Measurements from ENCODE around the gene SCLY.

Gene SCLY

DNA sequence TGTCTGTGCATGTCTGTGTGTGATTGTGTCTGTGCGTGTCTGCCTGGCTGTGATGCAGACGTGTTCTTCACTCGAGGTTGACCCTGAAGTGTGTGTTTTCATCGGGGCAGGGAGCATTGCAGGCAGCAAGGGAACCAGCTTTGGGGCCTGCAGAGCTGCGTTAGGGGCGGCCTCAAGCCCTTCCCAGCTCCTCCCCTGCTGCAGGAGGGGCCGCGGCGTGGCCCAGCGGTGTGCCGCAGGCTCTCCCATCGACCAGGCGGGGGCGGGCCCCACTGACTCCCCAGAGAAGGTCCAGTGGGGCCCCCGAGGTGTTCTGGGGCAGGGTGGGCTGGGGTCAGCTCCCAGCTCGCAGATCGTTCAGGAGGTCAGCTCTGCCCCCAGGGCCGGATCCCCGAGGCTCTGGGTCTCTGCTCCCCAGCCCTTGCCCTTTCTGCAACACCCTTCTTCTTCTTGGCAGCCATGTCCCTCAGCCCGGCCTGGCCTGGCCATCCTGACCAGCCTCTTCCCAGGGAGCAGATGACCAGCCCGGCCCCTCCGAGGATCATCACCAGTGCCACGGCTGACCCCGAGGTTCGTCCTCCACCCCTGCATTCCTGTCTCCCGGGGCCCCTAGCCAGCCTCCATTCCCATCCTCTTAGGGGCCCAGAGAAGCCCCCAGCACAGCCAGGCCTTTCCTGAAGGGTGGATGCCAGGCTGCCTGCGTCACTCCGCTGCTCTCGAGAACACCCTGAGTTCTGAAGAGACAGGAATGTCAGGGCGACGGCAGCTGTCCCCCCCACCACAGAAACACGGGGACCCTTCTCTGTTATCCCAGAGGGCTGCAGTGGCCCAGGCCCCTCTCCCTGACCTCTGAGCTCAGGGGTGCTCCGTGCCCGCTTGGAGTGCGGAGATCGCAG, 66.6 kb downstream of the SCLY start:
- DNase-seq (ENCODE audit: low spot score), result no peak

GRCh38 chr2:238128061-238128440, 67.2 kb downstream of the SCLY start:
- DNase-seq (ENCODE audit: low spot score), result no peak

- DNase-seq (ENCODE audit: low spot score), result no peak
These were observed 67.8 kb downstream of the SCLY start for GRCh38 chr2:238128534-238129001.

DNA sequence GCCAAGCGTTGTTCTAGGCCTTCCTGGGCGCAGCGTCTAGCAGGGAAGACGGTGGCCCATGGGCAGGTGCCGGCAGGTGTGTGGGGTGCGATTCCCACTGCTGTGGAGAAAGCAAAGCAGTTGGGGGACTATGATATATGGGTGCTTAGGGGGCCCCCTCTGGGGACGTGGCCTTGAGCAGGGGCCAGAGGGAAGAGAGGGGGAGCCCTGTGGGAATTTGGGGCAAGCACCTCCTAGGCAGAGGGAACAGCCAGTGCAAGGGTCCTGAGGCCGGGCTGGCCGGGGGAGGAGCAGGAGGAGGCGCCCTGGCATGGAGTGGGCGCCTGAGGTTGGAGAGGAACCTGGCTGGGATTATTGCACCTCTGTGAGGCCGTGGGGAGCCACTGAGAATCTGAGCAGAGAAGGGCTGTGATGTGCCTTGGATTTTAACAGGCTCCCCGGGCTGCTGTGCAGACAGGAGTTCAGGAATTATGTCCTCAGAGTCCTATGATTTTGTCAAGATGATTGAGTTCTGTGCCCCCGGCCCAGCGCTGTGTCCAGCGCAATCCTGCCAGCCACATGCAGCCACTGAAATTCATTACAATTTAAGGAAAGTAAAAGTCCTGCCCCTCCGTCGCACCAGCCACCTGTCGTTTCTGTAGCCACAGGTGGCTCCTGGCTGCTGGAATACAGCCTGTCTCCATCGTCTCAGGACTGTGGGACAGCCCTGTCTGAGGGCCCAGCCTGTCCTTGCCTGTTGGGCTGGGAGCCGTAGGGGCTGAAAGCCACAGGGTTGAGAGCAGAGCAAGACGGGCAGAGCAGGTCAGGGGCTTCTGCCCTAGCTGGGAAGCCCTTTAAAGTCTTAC, 68.6 kb downstream of the SCLY start:
- DNase-seq (ENCODE audit: low spot score), result no peak

DNA sequence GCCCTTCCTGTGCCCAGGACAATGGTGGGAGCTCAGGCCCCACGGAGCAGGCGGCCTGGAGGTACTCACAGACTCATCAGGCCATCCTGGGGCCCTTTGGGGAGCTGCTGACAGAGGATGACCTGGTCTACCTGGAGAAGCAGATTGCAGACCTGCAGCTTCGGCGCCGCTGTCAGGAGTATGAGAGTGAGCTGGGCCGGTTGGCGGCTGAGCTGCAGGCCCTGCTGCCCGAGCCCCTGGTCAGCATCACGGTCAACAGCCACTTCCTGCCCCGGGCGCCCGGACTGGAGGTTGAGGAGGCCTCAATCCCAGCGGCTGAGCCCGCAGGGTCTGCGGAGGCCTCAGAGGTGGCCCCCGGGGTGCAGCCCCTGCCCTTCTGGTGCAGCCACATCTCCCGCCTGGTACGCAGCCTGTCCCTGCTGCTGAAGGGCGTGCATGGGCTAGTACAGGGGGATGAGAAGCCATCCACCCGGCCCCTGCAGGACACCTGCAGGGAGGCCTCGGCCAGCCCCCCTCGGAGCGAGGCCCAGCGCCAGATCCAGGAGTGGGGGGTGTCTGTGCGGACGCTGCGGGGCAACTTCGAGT, 69.4 kb downstream of the SCLY start:
- DNase-seq (ENCODE audit: low spot score), result no peak

GRCh38 chr2:238130696-238131628, 70.2 kb downstream of the SCLY start:
- DNase-seq (ENCODE audit: low spot score), result no peak

DNA sequence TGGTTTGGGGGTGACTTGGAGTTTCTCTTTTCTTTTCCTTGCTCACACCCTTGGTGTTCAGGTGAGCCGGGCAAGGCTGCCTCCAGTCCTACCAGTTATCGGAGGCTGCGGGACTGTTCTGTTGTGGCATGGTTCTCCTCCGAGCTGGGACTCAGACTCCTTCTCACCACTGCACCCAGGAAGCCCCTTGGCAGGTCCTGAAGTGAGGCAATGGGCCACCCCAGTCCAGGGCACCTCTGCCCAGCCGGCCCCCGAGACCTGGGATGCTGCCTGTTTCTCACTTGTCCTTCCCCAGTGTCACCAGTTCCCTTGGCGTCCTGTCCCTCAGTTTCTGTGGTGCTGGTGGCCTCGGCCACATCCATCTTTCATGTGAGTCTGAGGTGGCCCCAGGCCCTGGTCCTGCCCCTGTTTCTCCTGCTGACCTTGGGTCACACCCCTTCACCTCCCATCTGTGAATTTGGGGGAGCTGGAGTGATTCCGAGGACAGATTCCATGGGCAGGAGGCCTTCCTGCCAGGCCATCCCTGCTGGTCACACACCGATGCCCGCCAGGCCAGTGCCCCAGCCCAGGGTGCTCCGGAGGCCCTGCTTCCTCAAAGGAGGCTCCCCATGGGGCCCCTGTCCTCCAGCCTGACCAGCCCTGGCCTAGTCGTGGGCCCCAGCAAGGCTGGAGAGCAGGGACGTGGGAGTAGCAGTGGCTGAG, 71.1 kb downstream of the SCLY start:
- no peak for DNase-seq (ENCODE audit: low spot score)

DNA sequence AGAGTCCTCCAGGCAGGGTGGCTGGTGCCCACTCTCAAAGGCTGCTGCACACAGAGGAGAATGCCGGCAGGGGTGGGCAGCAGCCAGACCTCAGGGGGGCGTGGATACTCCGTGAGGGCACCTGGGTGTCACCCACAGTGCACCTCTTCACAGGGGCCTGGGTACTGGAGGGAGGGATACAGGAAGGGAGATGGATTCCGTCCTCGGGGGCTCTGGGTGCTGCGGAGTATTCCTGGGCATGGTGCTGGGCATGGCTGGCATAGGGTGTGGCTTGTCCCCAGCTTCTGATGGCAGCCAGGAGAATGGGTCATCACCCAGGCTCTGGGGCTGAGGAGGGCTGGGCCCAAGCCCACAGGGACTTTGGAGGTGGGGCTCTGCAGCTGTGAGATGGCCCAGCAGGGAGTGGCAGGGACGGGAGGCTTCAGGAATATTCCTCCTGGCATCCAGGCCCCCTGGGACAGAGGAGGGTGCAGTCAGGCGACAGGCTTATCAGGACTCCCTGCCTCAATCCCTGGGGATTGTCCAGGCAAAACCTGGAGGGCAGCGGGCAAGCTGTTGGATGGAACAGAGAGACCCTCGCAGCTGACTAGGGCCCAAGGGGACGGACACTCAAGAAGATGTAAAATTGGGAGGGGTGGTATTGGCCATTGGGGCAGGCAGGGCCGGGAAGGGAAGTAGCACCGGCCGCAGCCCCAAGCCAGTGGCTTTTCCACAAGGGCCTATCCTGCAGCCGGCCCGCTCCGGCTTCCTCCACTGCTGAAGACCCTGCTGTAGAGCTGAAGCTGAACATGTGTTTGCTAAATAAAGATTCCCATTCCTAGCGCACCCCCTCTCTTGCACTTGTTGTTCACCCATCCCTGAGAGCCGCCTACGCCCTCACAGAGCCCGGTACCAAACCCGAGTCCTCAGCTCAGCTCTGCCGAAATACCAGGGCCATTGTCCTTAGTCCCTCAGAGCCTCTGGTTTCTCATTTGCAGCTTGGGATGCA, 72.0 kb downstream of the SCLY start:
- no peak for DNase-seq (ENCODE audit: low spot score)

DNA sequence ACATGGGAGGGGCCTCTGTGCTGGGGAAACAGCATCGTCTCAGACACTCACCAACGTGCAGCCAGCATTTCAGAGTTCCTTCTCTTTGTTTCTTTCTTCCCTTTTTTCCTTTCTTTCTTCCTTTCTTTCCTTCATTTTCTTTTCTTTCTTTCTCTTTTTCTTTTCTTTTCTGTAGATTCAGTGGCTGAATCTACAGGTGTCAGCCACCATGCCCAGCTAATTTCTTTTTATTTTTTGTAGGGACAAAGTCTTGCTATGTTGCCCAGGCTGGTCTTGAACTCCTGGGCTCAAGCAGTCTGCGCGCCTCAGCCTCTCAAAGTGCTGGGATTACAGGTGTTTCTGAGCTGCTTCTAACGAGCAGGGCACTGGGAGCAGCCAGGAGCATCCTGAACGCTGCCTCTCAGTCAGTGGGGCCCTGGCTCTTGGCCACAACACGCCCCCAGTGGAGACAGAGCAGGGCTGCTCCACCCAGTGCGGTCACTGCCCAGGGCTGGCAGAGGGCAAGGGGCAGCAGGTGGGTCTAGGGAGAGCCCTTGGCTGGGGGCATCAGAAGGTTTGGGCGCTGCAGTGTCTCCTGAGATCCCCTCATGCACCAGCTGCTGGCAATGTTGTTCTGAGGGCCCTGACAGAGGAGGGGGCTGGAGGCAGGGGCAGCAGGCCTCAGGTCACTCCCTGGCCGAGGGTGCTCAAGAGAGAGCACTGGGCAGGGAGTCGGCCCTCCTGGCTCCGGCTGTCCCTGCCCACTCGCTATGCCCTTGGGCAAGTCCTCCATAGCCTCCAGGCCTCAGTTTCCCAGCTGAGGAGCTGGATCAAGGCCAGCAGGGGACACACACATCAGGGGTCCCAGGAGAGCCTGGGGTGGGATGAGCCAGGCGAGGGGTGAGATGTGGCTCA, 72.9 kb downstream of the SCLY start:
- DNase-seq (ENCODE audit: low spot score), result no peak

GRCh38 chr2:238134393-238134785, 73.6 kb downstream of the SCLY start:
- DNase-seq (ENCODE audit: low spot score), result no peak

DNA sequence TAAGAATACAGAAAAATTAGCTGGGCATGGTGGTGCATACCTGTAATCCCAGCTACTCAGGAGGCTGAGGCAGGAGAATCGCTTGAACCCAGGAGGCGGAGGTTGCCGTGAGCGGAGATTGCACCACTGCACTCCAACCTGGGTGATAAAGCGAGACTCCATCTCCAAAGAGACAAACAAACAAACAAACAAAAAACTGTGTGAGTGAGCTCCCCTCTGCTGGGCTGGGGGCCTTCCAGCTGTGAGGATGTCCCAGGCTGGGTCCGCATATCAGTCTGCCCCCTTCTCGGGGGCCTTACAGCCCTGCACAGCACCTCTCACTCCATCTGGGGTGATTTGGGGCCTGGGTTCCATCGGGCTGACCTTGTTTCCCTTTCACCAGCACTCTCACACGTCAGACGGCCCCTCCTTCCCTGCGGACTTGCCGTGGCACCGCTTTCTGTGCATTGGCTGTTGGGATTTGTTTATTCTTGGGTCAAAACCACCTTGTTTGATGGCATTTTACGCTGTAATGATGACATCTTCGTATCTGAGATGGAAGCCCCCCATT, 74.9 kb downstream of the SCLY start:
- DNase-seq (ENCODE audit: low spot score), result no peak

DNA sequence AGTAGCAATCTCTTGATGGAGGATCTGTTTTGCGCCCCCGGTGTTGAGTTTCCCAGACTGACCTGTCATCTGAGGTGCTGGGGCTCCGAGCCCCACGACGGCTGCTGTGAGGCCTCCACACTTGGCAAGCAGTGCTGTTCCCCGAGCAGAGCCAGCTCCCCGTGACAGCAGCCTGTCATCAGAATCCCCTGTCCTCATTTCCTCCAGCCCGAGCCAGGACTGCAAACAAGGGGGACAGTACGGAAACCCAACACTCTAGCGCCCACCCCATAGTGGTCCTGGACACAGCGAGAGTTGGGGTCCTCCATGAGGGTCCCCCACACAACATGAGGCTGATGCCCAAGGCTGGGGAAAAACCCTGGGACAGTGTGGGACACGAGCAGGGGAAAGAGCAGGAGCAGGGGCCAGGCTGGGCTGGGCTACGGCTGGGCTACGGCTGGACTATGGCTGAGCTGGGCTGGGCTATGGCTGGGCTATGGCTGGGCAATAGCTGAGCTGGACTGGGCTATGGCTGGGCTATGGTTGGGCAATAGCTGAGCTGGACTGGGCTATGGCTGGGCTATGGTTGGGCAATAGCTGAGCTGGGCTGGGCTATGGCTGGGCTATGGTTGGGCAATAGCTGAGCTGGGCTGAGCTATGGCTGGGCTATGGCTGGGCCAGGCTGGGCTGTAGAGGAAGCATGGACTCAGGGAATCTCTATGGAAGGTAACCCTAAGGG, 76.2 kb downstream of the SCLY start:
- no peak for DNase-seq (ENCODE audit: low spot score)

DNA sequence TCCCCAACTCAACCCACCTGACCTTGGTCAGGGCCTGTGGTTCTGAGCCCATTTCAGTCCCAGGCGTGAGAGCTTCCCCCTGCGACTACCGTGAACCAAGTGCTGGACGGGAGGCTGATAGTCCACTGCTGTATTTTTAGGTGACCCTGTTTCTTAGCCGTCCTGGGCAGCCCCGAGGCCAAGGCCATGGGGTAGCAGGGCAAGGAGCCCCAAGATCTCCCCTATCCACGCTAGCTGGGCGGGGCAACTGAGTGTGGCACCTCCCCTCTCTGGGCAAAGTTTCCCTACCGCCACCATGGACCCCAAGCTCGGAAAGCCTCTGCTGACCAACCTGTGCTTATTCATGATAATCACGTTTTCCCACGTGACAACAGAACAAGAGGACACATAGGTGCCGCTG, 77.1 kb downstream of the SCLY start:
- no peak for DNase-seq (ENCODE audit: low spot score)

DNA sequence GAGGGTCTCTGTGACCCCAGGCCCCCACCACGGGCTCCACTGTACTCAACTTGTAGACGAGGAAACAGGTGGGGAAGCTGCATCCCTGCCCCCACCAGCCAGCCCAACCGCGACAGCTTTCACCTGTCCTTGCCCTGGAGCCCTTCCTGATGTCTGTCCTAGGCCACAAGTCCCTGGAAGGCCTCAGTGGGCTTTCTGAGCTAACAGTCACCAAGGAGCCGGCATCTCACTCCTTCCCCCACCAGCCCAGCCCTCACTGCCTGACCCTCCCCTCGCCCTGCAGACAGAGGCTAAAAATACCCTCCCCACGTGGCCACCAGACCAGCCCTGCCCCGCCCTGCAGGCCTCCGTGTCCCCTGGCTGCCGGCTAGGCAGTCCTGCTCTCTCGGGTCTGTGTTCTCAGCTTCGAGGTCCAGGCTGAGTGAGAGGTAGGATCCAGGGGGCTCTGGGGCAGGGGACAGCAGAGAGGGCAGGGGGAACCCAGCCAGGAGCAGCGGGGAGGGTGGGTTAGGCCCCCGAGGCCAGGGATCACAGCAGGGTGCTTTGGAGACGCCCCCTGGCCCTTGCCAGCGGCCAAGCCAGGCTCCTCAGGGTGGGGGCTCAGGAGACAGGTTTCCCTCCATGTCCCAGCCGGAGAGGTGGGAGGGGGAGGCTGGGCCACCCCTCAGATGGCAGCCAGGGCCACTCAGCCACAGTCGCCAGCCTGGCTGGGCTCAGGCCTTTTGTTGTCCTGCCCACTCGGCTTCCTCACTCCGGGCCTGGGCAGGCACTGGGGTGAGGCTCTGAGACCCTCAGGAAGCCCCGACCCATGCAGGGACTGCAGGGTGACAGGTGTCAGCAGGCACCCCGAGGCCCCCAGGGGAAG, 77.8 kb downstream of the SCLY start, which contains the start of gene KLHL30:
KLHL30 (plus strand) TSS at position 338 of the 865 bp plus-strand sequence. CDS start 2,087 bp downstream, outside the sequence.
- no peak for DNase-seq (ENCODE audit: low spot score)

DNA sequence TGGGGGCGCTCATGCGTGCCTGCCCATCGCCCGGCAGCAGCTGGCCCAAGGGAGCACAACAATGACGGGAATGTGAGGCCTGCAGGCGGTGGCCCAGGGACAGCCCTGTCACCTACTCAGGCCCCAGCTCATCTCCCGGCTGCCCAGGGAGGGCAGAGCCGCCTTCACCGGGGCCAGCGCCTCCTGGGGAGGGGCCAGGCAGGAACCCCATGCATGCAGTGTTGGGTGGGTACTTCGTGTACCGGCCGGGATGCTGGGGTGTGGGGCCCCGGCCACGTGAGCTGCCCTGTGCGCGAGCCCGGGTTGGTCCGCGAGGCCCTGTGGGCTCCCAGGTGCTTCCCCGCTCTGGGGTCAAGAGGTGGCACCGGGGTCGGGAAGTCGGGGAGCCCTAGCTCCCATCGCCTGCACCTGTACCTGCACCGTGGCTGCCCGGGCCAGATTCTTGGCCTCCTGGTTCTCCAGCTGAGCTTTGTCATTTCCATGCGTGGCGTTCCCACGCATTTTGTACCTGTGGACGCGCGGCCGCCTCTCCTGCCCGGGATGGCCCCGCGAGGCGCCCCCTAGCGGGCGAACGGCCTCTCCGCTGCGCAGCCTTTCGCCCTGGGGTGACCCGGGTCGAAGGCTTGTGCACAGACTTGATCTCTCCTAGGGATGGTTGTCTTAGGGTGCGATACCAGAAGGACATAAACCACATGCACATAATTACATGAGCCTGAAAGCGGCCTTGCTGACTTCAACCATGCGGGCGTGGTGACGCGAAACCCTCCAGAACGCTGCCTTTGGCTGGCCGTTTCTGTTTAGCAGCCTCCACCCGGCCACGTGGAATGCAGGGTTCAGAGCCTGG, 78.6 kb downstream of the SCLY start:
- DNase-seq (ENCODE audit: low spot score), result peak; percentile 52

DNA sequence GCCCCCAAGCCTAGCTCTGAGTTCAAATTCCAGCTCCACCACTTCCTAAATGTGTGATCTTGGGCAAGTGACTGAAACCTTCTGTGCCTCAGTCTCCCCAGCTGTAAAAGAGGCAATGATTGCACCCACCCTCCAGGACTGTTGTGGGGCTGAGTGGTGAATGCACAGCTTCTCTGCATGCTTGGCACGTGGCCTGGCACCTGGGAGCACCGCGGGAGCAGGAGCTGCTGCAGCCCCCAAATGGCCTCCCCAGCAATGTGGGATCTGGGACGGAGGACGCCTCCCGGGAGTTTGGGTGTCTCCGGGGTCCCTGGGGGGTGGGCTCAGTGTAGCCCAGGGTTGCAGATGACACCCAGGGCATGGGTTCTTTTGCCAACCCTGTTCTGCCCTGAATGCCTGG, 79.2 kb downstream of the SCLY start:
- no peak for DNase-seq (ENCODE audit: low spot score)

All from hematopoietic multipotent progenitor cell treated with erythropoietin and hydrocortisone succinate and interleukin-3 and kit ligand, for 15 days (in vitro differentiated cells).